GM12875 (cell line): ENCODE data around the gene TMEM80.
A peak's percentile ranks its signal among the peaks of the same experiment; 100 is the strongest.
"Not testable (repeated sequence)": the region's sequence is repeated elsewhere in the genome, so short reads cannot be mapped to it uniquely, and the experiment has no call there.

Experiments used
- H3K4me3 ChIP-seq: one replicate; pipeline ENCODE4 v1.5.1; 2011; ENCODE audit warnings: low read depth, low read length, control low read depth
- CTCF ChIP-seq: IDR thresholded peaks from 2 replicates; pipeline ENCODE4 v1.5.1; 2011; ENCODE audit warnings: low read depth, mild to moderate bottlenecking, control low read depth, inconsistent platforms, low read length, moderate library complexity, borderline replicate concordance; ENCODE audit not compliant: insufficient read depth

The TMEM80 gene

GRCh38 chr11:727859-728748 lies 32.5 kb downstream of the TMEM80 start:
- H3K4me3 ChIP-seq, result no peak overlapping the region
- peak; percentile 100 for TF ChIP-seq CTCF

- no peak overlapping the region for H3K4me3 ChIP-seq
- TF ChIP-seq CTCF, result no peak
Measured at GRCh38 chr11:728901-729491, 33.4 kb downstream of the TMEM80 start.

- TF ChIP-seq CTCF, result no peak
- H3K4me3 ChIP-seq, result no peak overlapping the region
Measured at GRCh38 chr11:729492-730074, 34.0 kb downstream of the TMEM80 start.

GRCh38 chr11:733072-733471 lies 37.5 kb downstream of the TMEM80 start:
- TF ChIP-seq CTCF, result no peak
- no peak overlapping the region for H3K4me3 ChIP-seq

- H3K4me3 ChIP-seq, result not testable (repeated sequence)
Measured at GRCh38 chr11:734541-734940, 38.9 kb downstream of the TMEM80 start.

GRCh38 chr11:737366-737765 lies 41.8 kb downstream of the TMEM80 start:
- no peak overlapping the region for H3K4me3 ChIP-seq
- no peak for TF ChIP-seq CTCF

- not testable (repeated sequence) for H3K4me3 ChIP-seq
Measured at GRCh38 chr11:737899-738298, 42.3 kb downstream of the TMEM80 start.

- no peak for TF ChIP-seq CTCF
- no peak overlapping the region for H3K4me3 ChIP-seq
Measured at GRCh38 chr11:742156-742546, 46.5 kb downstream of the TMEM80 start.
